AG04449 (cell line): ENCODE measurements around the gene MAJIN.

ENCODE experiments used
- CTCF ChIA-PET: fragments of 350-600 bp; formaldehyde crosslinking; extraction: SDS; loops from one replicate; lab custom pipeline; 2021; ENCODE audit warnings: antibody characterized with exemption; lab: Yijun Ruan, JAX
- POLR2A ChIA-PET: fragments of 400-600, 350-600 bp; formaldehyde crosslinking; extraction: SDS; loops from one replicate; lab custom pipeline; 2020; ENCODE audit warnings: antibody characterized with exemption, inconsistent platforms; lab: Yijun Ruan, JAX
- DNase-seq: peaks from one replicate; pipeline ENCODE4 v3.0.0-alpha.2; 2010; ENCODE audit warnings: low read depth, low spot score
- H3K4me3 ChIP-seq: 2 replicates; pipeline ENCODE4 v1.5.1; 2011; ENCODE audit warnings: low read depth, mild to moderate bottlenecking, control low read depth, low read length
- TF ChIP-seq, protein P1 (sequence below): IDR thresholded peaks from one replicate; pipeline ENCODE4 v1.5.1; 2011; ENCODE audit warnings: mild to moderate bottlenecking, moderate library complexity, low read length, control low read depth, inconsistent platforms; ENCODE audit not compliant: insufficient read depth; ENCODE audit errors: missing control alignments

The MAJIN gene

DNA sequence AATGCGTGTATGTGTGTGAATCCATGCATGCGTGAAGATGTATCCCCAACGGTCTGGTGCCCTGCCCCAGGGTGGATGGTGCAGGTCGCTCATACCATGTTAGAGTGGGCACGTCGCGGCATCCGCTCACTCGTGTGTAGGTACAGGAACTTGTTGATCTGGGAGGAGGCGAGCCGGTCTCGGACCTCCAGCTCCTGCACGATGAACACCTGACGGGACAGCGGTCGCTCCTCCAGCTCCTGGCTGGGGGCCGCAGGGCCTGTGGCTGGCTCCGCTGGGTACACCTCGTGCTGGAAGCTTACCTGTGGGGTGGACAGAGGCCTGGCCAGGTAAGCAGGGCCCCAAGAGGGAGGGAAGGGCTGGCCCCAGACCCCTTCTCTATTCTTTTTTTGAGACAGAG is 73.4 kb downstream of the MAJIN start:
- TF ChIP-seq, protein P1, sequence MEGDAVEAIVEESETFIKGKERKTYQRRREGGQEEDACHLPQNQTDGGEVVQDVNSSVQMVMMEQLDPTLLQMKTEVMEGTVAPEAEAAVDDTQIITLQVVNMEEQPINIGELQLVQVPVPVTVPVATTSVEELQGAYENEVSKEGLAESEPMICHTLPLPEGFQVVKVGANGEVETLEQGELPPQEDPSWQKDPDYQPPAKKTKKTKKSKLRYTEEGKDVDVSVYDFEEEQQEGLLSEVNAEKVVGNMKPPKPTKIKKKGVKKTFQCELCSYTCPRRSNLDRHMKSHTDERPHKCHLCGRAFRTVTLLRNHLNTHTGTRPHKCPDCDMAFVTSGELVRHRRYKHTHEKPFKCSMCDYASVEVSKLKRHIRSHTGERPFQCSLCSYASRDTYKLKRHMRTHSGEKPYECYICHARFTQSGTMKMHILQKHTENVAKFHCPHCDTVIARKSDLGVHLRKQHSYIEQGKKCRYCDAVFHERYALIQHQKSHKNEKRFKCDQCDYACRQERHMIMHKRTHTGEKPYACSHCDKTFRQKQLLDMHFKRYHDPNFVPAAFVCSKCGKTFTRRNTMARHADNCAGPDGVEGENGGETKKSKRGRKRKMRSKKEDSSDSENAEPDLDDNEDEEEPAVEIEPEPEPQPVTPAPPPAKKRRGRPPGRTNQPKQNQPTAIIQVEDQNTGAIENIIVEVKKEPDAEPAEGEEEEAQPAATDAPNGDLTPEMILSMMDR, result no peak
- H3K4me3 ChIP-seq, result no peak overlapping the region
- ChIA-PET CTCF (interaction anchor here (1.2 to 28.0 kb wide), 4 partner anchors 11 to 116 kb away, joined by 3 to 1375 read pairs (median 4); partner anchors contain the start of genes ARL2 and CDC42BPG), POLR2A (no interaction called here)
- no peak for DNase-seq

DNA sequence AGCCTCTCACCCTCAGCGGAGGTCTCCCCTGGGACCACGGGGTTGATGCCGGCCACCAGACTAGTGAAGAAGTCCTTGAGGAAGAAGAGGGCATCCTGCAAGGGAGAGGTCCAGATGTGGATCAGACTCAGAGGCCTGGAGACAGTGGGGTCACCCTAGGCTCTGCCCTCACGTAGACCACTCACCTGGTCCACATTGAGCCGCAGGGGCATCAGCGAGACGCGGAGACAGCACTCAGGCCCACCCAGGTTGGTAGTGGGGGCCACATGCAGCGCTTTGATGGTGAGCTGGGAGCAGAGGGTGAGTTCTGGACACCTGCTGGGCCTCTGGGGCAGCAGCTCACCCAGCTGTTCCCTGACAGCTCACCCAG is 73.8 kb downstream of the MAJIN start:
- H3K4me3 ChIP-seq, result no peak overlapping the region
- CTCF ChIA-PET, result interaction anchor here (1.2 to 28.0 kb wide), 5 partner anchors 10 to 116 kb away, joined by 3 to 1375 read pairs (median 4); partner anchors contain the start of genes ARL2 and CDC42BPG
- POLR2A ChIA-PET, result no interaction called here
- TF ChIP-seq, protein P1, result no peak
- no peak for DNase-seq

DNA sequence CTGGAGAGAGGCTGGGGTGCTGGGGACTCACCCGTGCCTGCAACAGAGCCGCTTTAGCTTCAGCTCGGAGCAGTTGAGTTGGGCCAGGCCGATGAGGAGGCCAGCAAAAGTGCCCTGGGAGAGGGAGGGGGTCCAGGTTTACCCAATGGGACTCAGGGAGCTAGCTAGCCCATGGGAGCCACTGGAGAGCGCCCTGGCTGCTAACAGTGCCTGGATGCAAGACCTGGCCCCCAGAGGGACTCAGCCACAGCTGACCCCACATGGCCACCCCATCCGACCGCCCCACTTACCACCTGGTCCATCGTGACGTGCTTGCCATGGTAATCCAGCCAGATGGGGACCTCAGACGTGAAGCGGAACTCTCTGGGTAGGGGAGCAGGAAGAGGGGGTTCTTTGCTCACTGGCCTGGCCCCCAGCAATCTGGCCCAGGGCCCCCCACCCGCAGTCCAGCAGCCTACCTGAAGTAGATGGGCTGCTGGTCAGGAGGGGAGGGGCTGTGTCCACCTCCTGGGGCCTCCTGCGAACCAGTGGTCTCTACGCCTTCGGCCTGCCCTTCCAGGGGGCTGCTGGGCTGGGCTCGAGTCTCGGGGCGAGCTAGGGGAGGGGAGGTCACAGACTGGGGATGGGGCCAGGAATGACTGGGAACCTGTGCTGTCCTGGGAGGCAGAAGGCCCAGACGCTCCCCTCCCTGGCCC is 74.4 kb downstream of the MAJIN start:
- TF ChIP-seq, protein P1, result no peak
- POLR2A ChIA-PET, result no interaction called here
- CTCF ChIA-PET, result interaction anchor here (1.2 to 28.0 kb wide), 5 partner anchors 9 to 117 kb away, joined by 3 to 1375 read pairs (median 4); partner anchors contain the start of genes ARL2 and CDC42BPG

DNA sequence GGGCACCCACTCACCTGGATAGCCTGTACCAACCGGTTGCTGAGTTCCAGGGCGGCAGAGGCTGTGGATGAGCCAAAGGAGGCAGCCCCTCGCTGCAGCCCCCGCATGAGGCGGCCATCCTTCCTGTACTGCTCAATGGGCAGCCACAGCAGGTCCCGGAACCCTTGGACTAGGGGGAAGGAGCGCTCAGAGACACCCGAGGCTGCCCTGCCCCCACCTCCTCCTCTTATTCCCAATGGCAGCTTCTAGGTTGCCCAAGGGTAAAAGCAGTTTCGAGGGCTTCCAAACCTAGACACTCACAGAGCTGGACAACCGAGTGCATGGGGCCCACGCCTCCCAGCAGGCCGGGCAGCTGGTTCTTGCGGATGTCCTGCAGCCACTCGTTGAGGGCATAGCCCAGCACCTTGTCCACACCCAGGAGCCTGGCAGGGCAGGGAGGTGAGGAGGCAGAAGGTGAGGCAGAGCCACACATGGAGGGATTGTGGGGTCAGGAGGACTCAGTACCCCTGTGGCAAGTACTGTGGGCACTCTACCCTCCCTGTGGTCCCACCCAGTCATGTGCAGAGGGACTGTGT is 75.4 kb downstream of the MAJIN start:
- ChIA-PET CTCF (interaction anchor here (1.0 to 28.0 kb wide), 11 partner anchors 8 to 222 kb away, joined by 3 to 1375 read pairs (median 6); partner anchors contain the start of genes ARL2, ATG2A, CDC42BPG and EHD1), POLR2A (interaction anchor here (0.9 kb wide), 1 partner anchor 19 kb away, joined by 3 read pairs; no protein-coding TSS in a partner anchor)
- H3K4me3 ChIP-seq, result no peak overlapping the region
- DNase-seq, result no peak
- TF ChIP-seq, protein P1, result no peak

More for the DNA sequence above, 74.4 kb downstream of the MAJIN start:
- DNase-seq, result no peak
- no peak overlapping the region for H3K4me3 ChIP-seq

DNA sequence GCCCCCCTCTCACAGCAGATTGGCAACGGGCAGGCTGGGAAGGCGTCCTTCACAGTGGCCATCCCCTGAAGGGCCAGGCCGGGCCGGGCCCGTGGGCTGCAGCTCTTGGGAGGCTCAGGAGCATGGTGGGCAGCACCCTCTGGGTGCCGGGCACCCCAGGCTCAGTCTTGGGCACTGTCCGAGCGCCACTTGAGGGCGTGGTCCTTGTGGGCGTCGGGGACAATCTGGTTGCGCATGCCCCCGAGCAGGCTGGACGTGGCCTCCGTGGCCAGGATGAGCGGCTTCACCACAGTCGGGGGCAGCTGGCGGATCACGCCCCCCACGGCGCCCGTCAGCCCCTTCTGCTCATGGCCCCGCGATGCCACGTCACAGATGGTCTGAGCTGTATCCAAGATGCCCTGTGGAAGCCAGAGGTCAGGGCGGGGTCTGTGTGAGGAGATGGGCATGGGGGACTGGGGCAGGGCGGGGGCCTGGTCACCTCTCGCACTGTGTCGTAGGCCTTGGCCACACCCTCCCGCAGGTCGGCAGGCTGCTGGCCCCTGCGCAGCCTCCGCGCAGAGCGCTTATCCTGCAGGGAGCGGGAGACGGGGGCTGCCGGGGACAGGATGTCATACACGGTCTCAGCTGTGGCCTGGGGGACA is 77.0 kb downstream of the MAJIN start:
- ChIA-PET POLR2A (interaction anchor here (0.6 kb wide), 1 partner anchor 28 kb away, joined by 3 read pairs; no protein-coding TSS in a partner anchor), CTCF (interaction anchor here (0.7 to 28.0 kb wide), 16 partner anchors 7 to 131 kb away, joined by 3 to 1375 read pairs (median 6); partner anchors contain the start of genes ARL2, ATG2A, CDC42BPG and EHD1)
- TF ChIP-seq, protein P1, result no peak
- H3K4me3 ChIP-seq, result no peak overlapping the region
- DNase-seq, result no peak
